ENCODE measurements around the gene EIF2S2. TPM values are rescaled to one million over a fixed set of nuclear protein-coding genes. Genes with fewer than 3 reads are reported as not detected.

EIF2S2 gene
- total RNA-seq, 1 experiment from 2014 or later, result 121 TPM

- ATAC-seq (no peak), DNase-seq (ENCODE audit: low read depth, low spot score) (no peak)
- no TSS peak for BruUV-seq (replicated peaks)
- intact Hi-C loops (cut with micrococcal nuclease), result no loop called here
- Histone ChIP-seq H3K9me2 (ENCODE audit: insufficient read depth) (no peaks in the 10 kb centered on the region), H3K9ac (ENCODE audit: low read length) (no peak overlapping the region), H3K4me3 (replicated peaks in 1 of 2; ENCODE audit: low read depth in 1 of 2, low read length in 2 of 2) (no peak overlapping the region), H3K9me3 (ENCODE audit: control insufficient read depth in 1 of 2, insufficient read depth in 1 of 2, low read depth in 1 of 2, low read length in 2 of 2) (no peaks in the 10 kb centered on the region), H3K36me3 (ENCODE audit: control insufficient read depth in 1 of 2, insufficient read depth in 2 of 2, low read length in 2 of 2) (no peaks in the 10 kb centered on the region), H3K27ac (ENCODE audit: low read depth, low read length) (no peak overlapping the region), H4K20me1 (ENCODE audit: insufficient read depth) (no peaks in the 10 kb centered on the region; the same call in 1 of the 2 replicates), H2AFZ (ENCODE audit: low read depth, low read length, poor library complexity, severe bottlenecking) (no peak overlapping the region), H3K79me2 (ENCODE audit: insufficient read depth, low read length) (peaks cover 94% of the 10 kb centered on the region), H3K4me2 (ENCODE audit: low read length) (no peak overlapping the region), H3K4me1 (ENCODE audit: control insufficient read depth in 1 of 2, insufficient read depth in 2 of 2, low read length in 2 of 2) (0 out of 4 replicates have a peak, but pooled peaks cover 0 to 2% of the 10 kb centered on the region in 2 experiments), H3K27me3 (ENCODE audit: insufficient read depth, low read length) (no peaks in the 10 kb centered on the region)
- ChIA-PET CTCF (no interaction called here), POLR2A (no interaction called here), RAD21 (ENCODE audit: low non-redundant PET in 1 of 2, low total read pairs in 2 of 2, uncharacterized antibody in 2 of 2, unreplicated experiment in 2 of 2) (no interaction called here)
- TF ChIP-seq CEBPB (IDR thresholded peaks at IDR 0.05; ENCODE audit: low read depth) (no peak), ELF1 (IDR thresholded peaks at IDR 0.05; ENCODE audit: borderline replicate concordance, low read depth) (no peak), JUND (IDR thresholded peaks at IDR 0.05) (no peak), ZNF274 (IDR thresholded peaks at IDR 0.05; ENCODE audit: low read depth, low read length) (no peak), POLR2A (IDR thresholded peaks at IDR 0.05; ENCODE audit: borderline replicate concordance, extremely low read depth, insufficient read depth, insufficient read length) (no peak), EZH2phosphoT487 (IDR thresholded peaks at IDR 0.05; ENCODE audit: borderline replicate concordance) (no peak), EZH2 (IDR thresholded peaks at IDR 0.05) (no peak), FOSL1 (IDR thresholded peaks at IDR 0.05; ENCODE audit: low read depth) (no peak), SRF (IDR thresholded peaks at IDR 0.05; ENCODE audit: low read depth) (no peak), YY1 (IDR thresholded peaks at IDR 0.05; ENCODE audit: extremely low read depth, insufficient replicate concordance, low read depth, low read length) (no peak), SIN3A (IDR thresholded peaks at IDR 0.05; ENCODE audit: low read depth) (no peak), RAD21 (IDR thresholded peaks at IDR 0.05; ENCODE audit: low read depth) (no peak), CBX3 (IDR thresholded peaks at IDR 0.05; ENCODE audit: low read depth) (no peak), SP1 (IDR thresholded peaks at IDR 0.05; ENCODE audit: low read depth) (no peak), TCF7L2 (IDR thresholded peaks at IDR 0.05; ENCODE audit: borderline replicate concordance, extremely low read depth, insufficient read depth, insufficient read length) (no peak)
- TF ChIP-seq, protein P1, sequence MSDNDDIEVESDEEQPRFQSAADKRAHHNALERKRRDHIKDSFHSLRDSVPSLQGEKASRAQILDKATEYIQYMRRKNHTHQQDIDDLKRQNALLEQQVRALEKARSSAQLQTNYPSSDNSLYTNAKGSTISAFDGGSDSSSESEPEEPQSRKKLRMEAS (IDR thresholded peaks at IDR 0.05), result no peak
- TF ChIP-seq, protein P2, sequence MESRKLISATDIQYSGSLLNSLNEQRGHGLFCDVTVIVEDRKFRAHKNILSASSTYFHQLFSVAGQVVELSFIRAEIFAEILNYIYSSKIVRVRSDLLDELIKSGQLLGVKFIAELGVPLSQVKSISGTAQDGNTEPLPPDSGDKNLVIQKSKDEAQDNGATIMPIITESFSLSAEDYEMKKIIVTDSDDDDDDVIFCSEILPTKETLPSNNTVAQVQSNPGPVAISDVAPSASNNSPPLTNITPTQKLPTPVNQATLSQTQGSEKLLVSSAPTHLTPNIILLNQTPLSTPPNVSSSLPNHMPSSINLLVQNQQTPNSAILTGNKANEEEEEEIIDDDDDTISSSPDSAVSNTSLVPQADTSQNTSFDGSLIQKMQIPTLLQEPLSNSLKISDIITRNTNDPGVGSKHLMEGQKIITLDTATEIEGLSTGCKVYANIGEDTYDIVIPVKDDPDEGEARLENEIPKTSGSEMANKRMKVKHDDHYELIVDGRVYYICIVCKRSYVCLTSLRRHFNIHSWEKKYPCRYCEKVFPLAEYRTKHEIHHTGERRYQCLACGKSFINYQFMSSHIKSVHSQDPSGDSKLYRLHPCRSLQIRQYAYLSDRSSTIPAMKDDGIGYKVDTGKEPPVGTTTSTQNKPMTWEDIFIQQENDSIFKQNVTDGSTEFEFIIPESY (IDR thresholded peaks at IDR 0.05; ENCODE audit: extremely low read depth, insufficient replicate concordance, low read length), result no peak
- TF ChIP-seq, protein P3, sequence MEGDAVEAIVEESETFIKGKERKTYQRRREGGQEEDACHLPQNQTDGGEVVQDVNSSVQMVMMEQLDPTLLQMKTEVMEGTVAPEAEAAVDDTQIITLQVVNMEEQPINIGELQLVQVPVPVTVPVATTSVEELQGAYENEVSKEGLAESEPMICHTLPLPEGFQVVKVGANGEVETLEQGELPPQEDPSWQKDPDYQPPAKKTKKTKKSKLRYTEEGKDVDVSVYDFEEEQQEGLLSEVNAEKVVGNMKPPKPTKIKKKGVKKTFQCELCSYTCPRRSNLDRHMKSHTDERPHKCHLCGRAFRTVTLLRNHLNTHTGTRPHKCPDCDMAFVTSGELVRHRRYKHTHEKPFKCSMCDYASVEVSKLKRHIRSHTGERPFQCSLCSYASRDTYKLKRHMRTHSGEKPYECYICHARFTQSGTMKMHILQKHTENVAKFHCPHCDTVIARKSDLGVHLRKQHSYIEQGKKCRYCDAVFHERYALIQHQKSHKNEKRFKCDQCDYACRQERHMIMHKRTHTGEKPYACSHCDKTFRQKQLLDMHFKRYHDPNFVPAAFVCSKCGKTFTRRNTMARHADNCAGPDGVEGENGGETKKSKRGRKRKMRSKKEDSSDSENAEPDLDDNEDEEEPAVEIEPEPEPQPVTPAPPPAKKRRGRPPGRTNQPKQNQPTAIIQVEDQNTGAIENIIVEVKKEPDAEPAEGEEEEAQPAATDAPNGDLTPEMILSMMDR (IDR thresholded peaks at IDR 0.05 in 2 of 3, conservative IDR thresholded peaks at IDR 0.05 in 1 of 3; ENCODE audit: borderline replicate concordance in 1 of 3, insufficient read depth in 1 of 3, low read depth in 2 of 3, low read length in 2 of 3), result no peak
- TF ChIP-seq, protein P4, sequence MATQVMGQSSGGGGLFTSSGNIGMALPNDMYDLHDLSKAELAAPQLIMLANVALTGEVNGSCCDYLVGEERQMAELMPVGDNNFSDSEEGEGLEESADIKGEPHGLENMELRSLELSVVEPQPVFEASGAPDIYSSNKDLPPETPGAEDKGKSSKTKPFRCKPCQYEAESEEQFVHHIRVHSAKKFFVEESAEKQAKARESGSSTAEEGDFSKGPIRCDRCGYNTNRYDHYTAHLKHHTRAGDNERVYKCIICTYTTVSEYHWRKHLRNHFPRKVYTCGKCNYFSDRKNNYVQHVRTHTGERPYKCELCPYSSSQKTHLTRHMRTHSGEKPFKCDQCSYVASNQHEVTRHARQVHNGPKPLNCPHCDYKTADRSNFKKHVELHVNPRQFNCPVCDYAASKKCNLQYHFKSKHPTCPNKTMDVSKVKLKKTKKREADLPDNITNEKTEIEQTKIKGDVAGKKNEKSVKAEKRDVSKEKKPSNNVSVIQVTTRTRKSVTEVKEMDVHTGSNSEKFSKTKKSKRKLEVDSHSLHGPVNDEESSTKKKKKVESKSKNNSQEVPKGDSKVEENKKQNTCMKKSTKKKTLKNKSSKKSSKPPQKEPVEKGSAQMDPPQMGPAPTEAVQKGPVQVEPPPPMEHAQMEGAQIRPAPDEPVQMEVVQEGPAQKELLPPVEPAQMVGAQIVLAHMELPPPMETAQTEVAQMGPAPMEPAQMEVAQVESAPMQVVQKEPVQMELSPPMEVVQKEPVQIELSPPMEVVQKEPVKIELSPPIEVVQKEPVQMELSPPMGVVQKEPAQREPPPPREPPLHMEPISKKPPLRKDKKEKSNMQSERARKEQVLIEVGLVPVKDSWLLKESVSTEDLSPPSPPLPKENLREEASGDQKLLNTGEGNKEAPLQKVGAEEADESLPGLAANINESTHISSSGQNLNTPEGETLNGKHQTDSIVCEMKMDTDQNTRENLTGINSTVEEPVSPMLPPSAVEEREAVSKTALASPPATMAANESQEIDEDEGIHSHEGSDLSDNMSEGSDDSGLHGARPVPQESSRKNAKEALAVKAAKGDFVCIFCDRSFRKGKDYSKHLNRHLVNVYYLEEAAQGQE (IDR thresholded peaks at IDR 0.05; ENCODE audit: low read depth), result no peak
These were observed 70.8 kb downstream of the EIF2S2 start for GRCh38 chr20:34041226-34041625.

Measured in HCT116 (cell line).